Measurements from ENCODE around the gene MRPL53.
A peak's percentile ranks its signal among the peaks of the same experiment; 100 is the strongest.

MRPL53 gene
- 0 to 0.08 (median 0) reads per million in 4 donors for total RNA-seq

DNA sequence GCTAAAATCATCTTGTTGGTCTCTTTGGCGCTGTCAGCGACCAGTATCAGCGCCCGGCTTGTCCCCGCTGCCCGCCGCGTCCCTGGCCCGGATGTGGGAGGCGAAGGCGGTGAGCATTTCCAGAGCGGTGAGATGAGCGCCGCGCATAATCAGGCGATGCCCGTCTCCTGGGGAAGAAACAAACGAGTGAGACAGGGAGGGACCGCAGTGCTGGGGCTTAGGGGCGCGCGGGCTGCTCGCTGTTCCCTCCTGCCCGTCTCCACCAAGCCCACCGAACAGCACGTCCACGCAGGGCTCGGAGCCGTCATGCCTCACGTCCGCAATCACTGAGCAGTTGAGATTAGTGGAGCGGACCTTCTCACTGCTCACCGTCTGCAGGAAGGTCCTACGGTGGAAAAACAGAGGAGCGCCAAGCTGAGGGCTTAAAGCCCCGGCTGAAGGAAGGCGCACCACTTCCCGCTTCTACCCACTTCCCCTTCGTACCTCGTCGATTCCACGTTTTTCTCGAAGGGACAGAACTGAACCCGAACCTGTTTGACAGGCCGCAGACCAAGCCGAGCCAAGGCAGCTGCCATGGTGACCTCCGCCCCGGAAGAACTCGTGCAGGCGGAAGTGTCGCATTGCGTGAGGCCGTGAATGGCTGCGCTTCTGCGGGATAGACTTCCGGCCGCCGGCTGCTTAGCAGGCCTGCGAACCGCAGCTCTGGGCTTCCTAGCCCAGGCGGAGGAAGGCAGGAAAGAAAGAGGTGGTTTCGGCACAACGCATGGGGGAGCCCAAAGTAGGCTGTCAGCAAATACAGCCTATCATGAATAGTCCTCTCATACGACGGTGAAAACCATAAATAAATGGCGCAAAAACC is at the start of gene MRPL53:
Gene MRPL53, minus strand, starts transcription at position 595 of the 859 bp plus-strand sequence. Its CDS starts 20 bp downstream, at position 575.
- peak; percentile 92 to 97 (median 96) for DNase-seq

GRCh38 chr2:74516650-74517049 is 44.2 kb upstream of the MRPL53 start:
- no peak for DNase-seq

- DNase-seq: peak; percentile 47 to 82 (median 60)
Observed at GRCh38 chr2:74515981-74516633, 43.6 kb upstream of the MRPL53 start.

GRCh38 chr2:74515271-74515980 is 42.9 kb upstream of the MRPL53 start:
- DNase-seq: peak in 1 of 5 donors; percentile 34

DNA sequence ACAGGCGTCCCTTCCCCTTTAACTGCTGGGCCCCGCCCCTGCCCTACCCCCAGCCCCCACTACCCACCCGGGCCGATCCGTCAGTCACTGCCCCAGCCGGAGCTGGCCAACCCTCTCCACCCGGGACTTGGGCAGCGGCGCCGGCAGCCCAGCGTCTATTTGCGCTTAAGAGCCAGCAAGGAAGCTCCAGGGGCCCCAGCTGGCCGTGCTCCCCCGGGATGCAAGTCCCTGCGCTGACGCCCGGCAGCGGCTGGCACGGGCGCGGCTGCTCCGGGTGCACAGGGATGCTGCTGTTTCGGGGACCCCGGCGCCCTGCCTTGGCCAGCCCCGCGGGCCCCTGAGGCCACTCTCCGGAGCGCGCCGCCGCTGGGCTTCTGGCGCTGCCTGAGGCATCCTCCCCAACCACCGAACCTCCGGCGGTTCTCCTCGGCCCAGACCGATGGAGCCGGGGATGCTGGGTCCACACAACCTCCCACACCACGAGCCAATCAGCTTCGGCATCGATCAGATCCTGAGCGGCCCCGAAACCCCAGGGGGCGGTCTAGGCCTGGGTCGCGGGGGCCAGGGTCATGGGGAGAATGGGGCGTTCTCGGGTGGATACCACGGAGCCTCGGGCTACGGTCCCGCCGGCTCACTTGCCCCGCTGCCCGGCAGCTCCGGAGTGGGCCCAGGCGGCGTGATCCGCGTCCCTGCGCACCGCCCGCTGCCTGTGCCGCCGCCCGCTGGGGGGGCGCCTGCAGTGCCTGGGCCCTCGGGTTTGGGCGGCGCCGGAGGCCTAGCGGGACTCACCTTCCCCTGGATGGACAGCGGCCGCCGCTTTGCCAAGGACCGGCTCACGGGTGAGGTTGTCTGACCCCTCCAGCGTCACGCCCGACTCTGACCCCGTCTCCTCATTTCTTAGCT is 42.1 kb upstream of the MRPL53 start, which contains the start of gene TLX2:
Gene TLX2, plus strand, starts transcription at position 83 of the 903 bp plus-strand sequence. Its CDS starts 357 bp downstream, at position 440.
- peak in 1 of 5 donors; percentile 17 for DNase-seq

DNA sequence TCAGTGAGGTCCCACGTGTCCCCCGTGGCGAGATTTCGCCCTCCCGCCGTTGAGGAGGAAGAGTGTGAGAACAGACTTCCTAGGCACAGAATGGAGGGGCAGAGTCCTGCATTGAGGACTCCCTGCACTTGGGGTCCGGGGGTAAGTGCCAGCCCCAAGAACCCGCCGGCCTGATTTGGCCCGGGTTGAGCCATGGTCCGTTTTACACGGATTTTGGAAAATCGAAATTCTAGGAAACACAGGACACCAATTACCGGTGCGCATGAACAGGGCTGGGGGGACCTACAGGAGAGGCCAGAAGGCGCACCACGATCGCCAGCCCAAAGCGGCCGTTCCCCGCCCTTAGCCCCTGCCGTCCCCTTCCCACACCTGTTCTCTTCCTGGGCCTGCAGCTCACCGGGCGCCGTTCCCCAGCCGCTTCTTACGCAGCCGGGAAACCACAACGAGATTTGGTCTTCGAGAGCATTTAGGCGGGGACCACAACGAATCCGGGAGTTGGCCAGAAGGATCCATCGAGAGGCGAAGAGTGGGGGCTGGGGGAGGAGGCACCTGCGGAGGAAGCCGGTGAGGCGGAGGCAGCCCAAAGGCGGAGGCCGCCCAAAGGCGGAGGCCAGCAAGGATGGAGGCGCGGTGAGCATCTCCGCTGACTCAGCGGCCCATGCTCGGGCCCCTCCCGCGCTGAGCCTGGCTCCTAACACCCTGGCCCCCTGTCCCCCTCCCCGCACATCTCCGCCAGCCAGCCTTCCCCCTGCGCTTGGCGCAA is 41.3 kb upstream of the MRPL53 start:
- peak in 1 of 5 donors; percentile 69 for DNase-seq

- DNase-seq: no peak
Observed at GRCh38 chr2:74512744-74513604, 40.5 kb upstream of the MRPL53 start.

- no peak for DNase-seq
Observed at GRCh38 chr2:74511104-74511989, 38.9 kb upstream of the MRPL53 start.

GRCh38 chr2:74510272-74510671 is 37.8 kb upstream of the MRPL53 start:
- DNase-seq: no peak

DNA sequence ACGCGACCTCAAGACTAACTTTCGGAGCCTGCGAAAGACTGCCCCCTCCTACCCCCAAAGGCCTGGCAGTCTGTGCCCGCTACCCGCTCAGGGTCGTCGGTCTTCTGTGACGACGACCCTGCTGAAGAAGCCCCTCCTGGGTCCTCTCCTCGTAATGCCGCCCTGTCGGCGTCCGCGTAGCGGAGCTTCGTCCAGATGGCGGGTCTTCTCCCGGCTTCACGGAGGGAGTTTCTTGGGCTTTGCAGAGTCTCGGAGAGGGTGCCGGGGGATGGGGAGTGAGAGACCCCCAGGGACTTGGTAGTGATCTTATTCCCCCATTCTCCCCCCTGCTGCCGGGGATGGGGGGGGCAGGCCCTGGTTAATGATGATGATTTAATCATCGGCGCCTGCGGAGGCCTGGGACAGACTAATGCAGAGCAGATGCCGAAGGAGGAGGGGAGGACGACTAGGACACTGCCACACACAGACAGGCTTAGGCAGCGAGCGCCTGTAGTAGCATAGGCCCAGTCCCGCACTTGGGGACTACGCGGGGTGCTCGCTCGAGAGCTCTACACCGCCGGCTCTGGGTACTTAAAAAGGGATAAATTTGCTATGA is 35.5 kb upstream of the MRPL53 start:
- DNase-seq: no peak

DNA sequence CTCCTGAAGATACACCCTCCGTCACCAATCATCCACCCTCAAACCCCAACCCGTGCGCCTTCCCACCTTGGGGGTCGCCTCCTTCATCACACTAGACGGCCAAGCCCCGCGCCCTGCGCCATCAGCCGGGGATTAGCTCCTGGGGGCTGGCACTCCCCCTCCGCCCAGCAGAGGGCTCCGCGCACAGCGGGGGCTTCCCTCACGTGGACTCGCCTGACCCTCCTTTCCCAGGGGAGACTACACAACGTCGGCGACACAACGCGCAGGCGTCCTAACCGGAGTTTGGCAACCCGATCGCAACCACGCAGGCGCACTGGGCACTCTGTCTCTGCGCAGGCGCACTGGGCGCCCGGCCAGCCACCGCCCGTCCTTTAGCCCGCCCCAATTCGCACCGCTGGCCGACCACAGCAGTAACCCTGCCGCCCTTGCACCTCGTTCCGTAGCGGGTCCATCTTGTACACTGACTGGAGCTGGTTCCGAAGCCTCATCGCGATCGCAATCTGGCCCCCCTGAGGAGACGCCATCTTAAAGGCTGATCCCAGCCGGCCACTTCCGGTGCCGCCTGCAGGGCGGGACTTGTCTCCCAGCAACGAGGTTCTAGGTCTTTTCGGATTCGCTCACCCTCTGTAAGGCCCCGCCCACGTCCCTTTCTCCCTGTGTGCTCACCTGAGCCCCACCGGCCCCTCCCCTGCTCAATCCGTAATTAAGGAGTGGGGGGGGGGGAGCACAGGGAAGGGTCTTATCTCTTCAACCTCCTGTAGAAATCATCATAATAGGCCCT is 34.9 kb upstream of the MRPL53 start, which contains the start of gene PCGF1:
Gene PCGF1, minus strand, starts transcription at position 551 of the 781 bp plus-strand sequence. Its CDS starts 27 bp downstream, at position 524.
- peak; percentile 94 to 98 (median 96) for DNase-seq

DNA sequence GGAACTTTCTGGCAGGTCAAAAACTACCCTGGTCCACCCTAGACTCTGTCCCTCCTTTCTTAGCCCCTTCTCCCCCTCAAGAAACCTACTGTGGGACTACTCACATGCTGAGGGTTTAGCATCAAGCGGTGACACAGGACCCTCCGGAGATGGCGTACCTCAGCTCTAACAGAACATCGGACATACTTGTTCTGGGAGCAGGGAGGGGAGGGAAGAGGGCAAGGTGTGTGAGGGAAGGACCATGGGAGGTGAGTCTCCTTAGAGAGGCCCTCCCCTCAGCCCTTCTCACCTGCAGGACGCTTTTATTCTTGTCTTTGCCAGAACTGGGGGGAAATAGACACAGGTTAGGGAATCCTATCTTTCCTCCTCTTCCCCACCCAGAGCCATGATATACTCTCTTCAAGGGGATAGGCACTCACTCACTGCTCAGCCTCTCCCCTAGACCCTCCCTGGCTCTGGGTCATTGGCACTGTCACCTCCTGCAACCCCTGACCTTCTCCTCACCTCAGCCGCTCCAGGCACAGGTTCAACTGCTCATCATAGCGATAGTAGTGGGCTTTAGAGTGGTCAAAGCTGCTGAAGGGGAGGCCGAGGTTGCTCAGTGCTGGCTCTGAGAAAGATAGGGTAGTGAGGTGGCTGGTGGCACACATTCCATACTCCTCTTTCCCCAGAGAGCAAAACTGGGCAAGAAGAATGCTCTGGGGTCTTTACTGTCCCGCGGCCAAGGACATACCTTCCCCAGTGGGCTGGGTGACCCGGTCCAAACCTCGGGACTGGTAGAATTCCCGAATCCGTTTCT is 33.2 kb upstream of the MRPL53 start:
- DNase-seq: no peak

GRCh38 chr2:74504591-74504990 is 32.1 kb upstream of the MRPL53 start:
- no peak for DNase-seq

GRCh38 chr2:74503506-74504475 is 31.3 kb upstream of the MRPL53 start:
- DNase-seq: no peak

- peak in 1 of 5 donors; percentile 69 for DNase-seq
Observed at GRCh38 chr2:74502720-74503505, 30.4 kb upstream of the MRPL53 start.
